SKM-1 treated with dmso at 0.1 percent for 144 hours (cell line): ENCODE measurements around the gene SATB2.

ENCODE experiments used
- DNase-seq: peaks from one replicate; lab custom pipeline; 2025; ENCODE audit not compliant: unreplicated experiment; lab: John Stamatoyannopoulos, UW

Gene SATB2

DNA sequence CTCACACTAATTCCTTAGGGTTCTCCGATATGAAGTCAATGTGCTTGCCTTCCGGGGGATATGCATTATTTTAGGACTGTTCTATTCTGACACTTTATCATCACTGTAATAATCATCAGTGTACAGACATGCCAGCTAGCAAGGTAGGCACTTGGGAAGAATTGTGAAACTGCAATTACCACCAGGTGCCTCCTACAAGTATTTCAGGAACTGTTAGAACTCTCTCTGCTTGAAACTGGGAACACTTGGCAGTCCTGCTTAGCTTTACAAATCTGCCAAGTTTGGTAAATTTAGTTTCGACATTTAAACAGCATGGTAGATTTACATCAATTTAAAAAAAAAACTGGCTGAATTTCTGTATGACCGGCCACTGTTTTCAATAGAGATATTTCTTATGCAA, 128.7 kb downstream of the SATB2 start:
- DNase-seq, result no peak

- DNase-seq, result no peak
Observed at GRCh38 chr2:199325881-199326280, 131.9 kb downstream of the SATB2 start.

DNA sequence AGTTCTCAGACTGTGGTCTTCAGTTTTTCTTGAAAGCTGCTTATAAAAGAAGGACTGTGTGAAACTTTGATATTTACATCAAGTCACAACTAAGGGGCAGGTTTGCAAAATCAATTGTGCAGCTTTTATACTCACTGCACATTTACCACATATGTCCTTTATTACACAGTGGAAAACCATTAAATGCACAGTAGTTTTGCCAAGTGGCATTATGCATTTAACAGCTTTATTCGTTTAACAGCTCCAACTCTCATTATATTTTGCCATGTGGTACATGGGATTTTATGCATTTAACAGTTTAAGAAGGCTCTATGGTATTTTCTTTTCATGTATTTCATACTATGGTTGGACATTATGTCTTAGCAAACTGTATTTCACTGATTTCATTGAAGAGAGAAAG, 135.6 kb downstream of the SATB2 start:
- DNase-seq, result no peak

DNA sequence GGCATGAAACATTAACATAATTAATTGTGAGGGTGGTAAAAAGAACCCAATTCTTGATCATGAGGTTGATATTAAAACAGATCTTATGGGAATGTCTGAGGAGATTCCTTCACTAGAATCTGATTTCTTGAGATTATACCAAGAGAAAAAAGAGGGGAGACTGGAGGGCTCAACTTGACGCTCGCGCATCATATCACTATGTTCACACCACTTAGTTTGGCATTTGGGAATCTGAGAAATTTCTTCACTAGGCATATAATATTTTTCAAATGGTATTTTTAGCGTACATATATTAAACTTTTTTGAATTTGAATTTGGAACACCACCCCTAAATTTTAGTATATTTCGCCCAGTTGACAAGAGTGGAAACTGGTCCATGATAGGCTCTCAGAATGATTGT, 140.1 kb downstream of the SATB2 start:
- DNase-seq, result no peak

DNA sequence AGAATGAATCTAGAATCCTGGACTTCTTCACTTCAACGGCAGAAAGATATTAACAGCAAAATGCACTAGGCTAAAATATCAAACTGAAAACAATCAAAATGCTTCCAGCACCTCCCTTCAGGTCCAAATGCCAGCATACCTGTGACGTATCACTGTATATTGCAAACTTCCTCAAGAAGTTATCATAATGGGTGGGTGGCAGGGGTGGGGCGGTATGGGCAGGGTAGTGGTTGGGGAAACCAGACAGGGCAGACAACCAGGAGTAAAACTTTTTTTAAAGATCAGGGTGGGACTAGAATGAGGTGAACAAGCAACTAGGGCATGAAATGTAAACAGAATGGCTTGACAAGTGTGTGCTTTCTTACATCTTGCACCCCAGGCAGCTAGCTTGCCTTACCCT, 140.9 kb downstream of the SATB2 start:
- DNase-seq, result no peak

GRCh38 chr2:199315299-199316179, 142.2 kb downstream of the SATB2 start:
- DNase-seq, result no peak

GRCh38 chr2:199312931-199313330, 144.8 kb downstream of the SATB2 start:
- DNase-seq, result no peak

DNA sequence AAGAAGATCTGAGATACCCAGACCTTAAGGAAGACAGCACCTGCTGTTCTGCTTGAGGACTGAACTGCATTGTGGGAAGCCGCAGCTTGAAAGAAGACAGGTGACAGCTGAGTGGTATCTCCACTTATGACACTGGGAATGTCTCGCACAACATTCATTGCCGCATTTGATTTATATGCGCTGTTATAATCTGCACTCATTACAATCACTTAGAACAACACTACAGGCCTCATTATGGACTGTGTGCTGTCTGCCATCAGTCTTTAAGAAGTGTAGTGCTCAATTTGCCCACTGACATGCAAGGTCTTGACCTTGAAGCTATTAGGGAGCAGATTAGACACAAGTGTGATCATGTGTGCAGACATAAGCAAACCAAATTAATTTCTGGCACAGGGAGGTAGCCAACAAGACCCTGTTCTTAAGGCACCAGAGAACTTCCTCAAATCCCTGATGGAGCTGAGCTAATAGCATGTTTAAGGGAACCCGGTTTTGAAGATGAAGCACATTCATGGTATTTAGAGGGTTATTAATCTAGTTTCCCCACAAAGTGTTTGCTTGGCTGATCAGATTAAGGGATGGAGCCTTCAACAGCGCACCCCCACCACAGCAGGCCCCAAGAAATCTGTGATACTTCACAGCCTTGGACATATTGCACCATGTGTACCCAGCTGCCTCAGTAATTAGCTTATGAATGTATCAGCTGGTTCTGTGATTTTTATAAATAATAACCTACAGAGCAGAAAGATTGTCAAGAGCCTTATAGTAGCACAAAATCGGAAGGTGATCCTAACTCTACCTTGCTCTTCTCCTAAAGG, 146.8 kb downstream of the SATB2 start:
- DNase-seq, result no peak

DNA sequence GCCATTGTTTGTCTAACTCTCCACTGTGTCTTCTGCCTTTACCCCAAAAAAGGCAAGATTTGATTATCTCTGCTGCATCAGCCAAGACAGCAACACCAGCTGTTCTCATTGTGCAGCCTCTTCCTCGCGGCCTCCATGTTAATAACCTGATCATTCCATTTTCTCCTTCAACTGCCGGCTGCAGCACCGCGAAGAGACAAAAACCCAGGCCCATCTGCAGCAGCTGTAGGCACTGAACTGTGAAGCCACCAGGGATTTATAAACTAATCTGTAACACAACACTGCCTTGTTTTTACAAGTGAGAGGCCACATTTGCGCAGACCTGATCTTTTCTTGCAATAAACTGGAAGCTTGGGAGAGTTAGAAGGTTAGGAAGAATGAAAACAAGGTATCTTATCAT, 147.8 kb downstream of the SATB2 start:
- DNase-seq, result no peak

DNA sequence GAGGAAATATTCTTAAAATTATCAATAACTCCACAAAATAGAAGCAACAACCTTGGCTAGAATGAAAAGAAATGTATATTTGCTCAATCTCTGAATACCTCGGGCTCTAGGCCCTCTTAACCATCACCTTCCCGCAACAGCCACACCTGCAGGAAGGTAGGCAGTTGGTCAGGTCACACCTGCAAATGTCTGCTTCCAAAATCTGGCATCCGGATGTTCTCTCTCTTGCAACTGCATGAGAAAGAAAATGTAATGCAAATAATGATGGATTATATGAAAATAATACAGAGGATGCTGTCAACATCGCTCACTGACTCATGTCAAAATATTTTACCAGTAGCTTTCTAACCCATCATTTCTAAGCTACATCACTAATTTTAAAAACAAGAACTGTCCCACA, 148.3 kb downstream of the SATB2 start:
- no peak for DNase-seq

- no peak for DNase-seq
Observed at GRCh38 chr2:199308567-199308966, 149.2 kb downstream of the SATB2 start.

DNA sequence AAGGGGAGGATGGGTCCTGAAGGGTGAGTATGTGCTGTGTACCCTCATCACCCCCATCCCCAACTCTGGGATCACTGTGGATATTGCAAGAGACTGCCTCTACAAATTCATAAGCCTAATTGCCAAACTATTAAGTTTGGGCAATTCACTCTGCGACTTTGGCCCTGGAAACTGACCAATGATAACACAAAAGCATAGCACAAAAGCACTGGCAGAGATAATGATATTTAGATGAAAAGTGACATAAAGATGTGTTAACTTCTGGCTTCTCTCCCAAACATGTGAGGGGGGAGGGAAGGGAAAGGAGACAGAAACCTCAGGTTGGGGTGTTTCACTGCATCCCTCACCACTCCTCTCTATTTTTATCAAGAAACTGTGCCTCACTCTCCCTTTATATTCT, 150.3 kb downstream of the SATB2 start:
- DNase-seq, result no peak

- no peak for DNase-seq
Observed at GRCh38 chr2:199306116-199306515, 151.6 kb downstream of the SATB2 start.

DNA sequence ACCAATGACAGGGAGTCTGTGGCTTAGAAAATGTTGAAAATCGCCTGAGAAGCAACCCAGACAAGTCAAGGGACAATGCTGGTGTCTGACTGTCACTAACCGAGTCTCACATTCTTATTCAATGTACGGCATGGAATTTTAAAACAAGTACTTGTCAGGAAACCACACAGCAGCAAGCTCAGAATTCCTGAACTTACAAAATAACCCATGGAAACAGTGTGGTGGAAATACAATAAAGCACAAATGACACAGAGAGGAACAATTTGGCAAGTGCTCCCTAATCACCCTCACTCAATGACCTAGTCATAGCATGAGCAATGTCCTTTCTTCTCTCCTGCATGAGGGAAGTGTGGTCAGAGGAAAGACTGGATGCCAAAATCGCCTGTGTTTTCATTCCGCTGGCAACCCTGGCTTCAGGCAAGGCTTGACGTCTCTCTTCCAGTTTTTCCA, 154.0 kb downstream of the SATB2 start:
- no peak for DNase-seq

- no peak for DNase-seq
Observed at GRCh38 chr2:199302851-199303250, 154.9 kb downstream of the SATB2 start.

DNA sequence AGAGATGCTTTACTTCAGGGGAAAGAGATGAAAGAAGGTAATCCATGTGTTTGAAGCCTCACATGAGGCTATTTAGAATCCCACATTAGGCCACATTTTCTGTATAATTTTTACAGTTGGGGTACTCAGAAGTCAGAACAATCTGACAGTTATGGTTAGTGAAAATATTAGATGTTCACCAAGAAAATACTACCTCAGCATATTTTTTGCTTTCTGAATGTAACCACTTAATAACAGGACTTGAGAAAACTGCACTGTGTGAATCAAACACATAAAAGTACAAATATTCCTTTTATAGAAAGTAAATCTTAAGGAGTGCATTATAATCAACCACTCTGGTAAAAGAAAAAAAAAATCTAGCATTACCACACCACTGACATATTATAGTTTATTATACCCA, 169.3 kb downstream of the SATB2 start:
- no peak for DNase-seq

- DNase-seq, result no peak
Observed at GRCh38 chr2:199282309-199282708, 175.4 kb downstream of the SATB2 start.

GRCh38 chr2:199279146-199279545, 178.6 kb downstream of the SATB2 start:
- DNase-seq, result no peak

- DNase-seq, result no peak
Observed at GRCh38 chr2:199278099-199278498, 179.6 kb downstream of the SATB2 start.

GRCh38 chr2:199273042-199273511, 184.7 kb downstream of the SATB2 start:
- no peak for DNase-seq

GRCh38 chr2:199261936-199262335, 195.8 kb downstream of the SATB2 start:
- DNase-seq, result no peak

DNA sequence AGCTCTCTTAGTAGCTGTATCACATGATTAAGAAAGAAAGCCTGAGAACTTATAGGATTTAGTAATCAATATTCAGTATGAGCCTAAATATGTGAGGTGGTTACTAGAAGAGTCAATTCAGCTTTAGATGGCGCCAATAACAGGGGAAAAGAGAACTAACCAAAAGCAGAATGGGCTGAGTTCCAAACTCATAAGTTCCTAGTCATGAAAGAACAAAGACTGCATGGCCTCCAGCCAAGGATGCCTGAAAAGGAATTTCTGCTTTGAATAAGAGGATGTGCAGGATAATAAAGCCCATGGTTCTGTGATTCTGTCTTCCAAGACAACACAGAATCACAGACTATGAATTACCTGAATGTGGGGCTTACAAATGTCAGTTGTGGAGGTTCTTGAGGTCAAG, 196.5 kb downstream of the SATB2 start:
- DNase-seq, result no peak
